SK-N-SH treated with all-trans-retinoic acid at 6 μM for 48 hours (cell line): ENCODE data around the gene MT1G.

Source experiments
- BACH2 ChIP-seq: fragments of 250-450 bp; sonication (Bioruptor Pico); IDR thresholded peaks from 2 replicates; pipeline ENCODE4 v1.9.0; 2021; ENCODE audit warnings: mild to moderate bottlenecking, borderline replicate concordance
- CREB5 ChIP-seq: fragments of 250-450 bp; sonication (Bioruptor Pico); IDR thresholded peaks from 2 replicates; pipeline ENCODE4 v1.5.1; 2020; ENCODE audit warnings: low read depth, mild to moderate bottlenecking, moderate library complexity
- CSDC2 ChIP-seq: fragments of 250-450 bp; sonication (Bioruptor Pico); IDR thresholded peaks from 2 replicates; pipeline ENCODE4 v1.5.0; 2020; ENCODE audit warnings: mild to moderate bottlenecking, moderate library complexity
- CSRNP3 ChIP-seq: fragments of 250-450 bp; sonication (Bioruptor Pico); IDR thresholded peaks from 2 replicates; pipeline ENCODE4 v1.5.1; 2021; ENCODE audit warnings: mild to moderate bottlenecking, moderate library complexity
- GLIS3 ChIP-seq: fragments of 250-450 bp; sonication (Bioruptor Pico); IDR thresholded peaks from 2 replicates; pipeline ENCODE4 v1.5.0; 2020; ENCODE audit warnings: mild to moderate bottlenecking, moderate library complexity
- PATZ1 ChIP-seq: fragments of 250-450 bp; sonication (Bioruptor Pico); IDR thresholded peaks from 2 replicates; pipeline ENCODE4 v1.8.0; 2020; ENCODE audit warnings: mild to moderate bottlenecking, moderate library complexity, borderline replicate concordance
- PPARA ChIP-seq: fragments of 250-450 bp; sonication (Bioruptor Pico); IDR thresholded peaks from 2 replicates; pipeline ENCODE4 v1.5.0; 2020; ENCODE audit warnings: mild to moderate bottlenecking, borderline replicate concordance
- SNAI2 ChIP-seq: fragments of 250-450 bp; sonication (Bioruptor Pico); IDR thresholded peaks from 2 replicates; pipeline ENCODE4 v1.5.0; 2020; ENCODE audit warnings: mild to moderate bottlenecking, moderate library complexity
- TCF4 ChIP-seq: fragments of 250-450 bp; sonication (Bioruptor Pico); IDR thresholded peaks from 2 replicates; pipeline ENCODE4 v1.8.0; 2021; ENCODE audit warnings: mild to moderate bottlenecking, moderate library complexity, borderline replicate concordance
- TOX ChIP-seq: fragments of 250-450 bp; sonication (Bioruptor Pico); IDR thresholded peaks from 2 replicates; pipeline ENCODE4 v1.8.0; 2021; ENCODE audit warnings: mild to moderate bottlenecking, moderate library complexity, borderline replicate concordance
- ZFP30 ChIP-seq: fragments of 450-650 bp; formaldehyde crosslinking; IDR thresholded peaks from 2 replicates; pipeline ENCODE4 v1.5.0; 2022; ENCODE audit warnings: mild to moderate bottlenecking, moderate library complexity
- ZNF565 ChIP-seq: fragments of 450-650 bp; formaldehyde crosslinking; conservative IDR thresholded peaks from 2 replicates; pipeline ENCODE4 v1.5.0; 2020; ENCODE audit warnings: low read depth, mild to moderate bottlenecking, moderate library complexity
- ZNF70 ChIP-seq: fragments of 450-650 bp; formaldehyde crosslinking; IDR thresholded peaks from 2 replicates; pipeline ENCODE4 v1.5.0; 2020; ENCODE audit warnings: mild to moderate bottlenecking, moderate library complexity

- TF ChIP-seq ZNF70 (CRISPR knock-in tag), result no peak
- TF ChIP-seq CSRNP3 (CRISPR knock-in tag), result no peak
- TF ChIP-seq CSDC2 (CRISPR knock-in tag), result no peak
- no peak for TF ChIP-seq PPARA (CRISPR knock-in tag)
- TF ChIP-seq PATZ1, result no peak
- TF ChIP-seq BACH2 (CRISPR knock-in tag), result no peak
- TF ChIP-seq ZNF565 (CRISPR knock-in tag), result no peak
- TF ChIP-seq SNAI2 (CRISPR knock-in tag), result no peak
- TF ChIP-seq TCF4 (CRISPR knock-in tag), result no peak
- TF ChIP-seq TOX (CRISPR knock-in tag), result no peak
- TF ChIP-seq ZFP30 (CRISPR knock-in tag), result no peak
- TF ChIP-seq GLIS3 (CRISPR knock-in tag), result no peak
- no peak for TF ChIP-seq CREB5
Observed at GRCh38 chr16:56641166-56641565, 26.7 kb downstream of the MT1G start.
